ENCODE data around the gene GABPA. TPM values are rescaled to one million over a fixed set of nuclear protein-coding genes. Genes with fewer than 3 reads are reported as not detected.

Gene GABPA
- total and polyA plus RNA-seq, 4 donors = 7.2 to 43.6 (median 12.3) TPM

DNA sequence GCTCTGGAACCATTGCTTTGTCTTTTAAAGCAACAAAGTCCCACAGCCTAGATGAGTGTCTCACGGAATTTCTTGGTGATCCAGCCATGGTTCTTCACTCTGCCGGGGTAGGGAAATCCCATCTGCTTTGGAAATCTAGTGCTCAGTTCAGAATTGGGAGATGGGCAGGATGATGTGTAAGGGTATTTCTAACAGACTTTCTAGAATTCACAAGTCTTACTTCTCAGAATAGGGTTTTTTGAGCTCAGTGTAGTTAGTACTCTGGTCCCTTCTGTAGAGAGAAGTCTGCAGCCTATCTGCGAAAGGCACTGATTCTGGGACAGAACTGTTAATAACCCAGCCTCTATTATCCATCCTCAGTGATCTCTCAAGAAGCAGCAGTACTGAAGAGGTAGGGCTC lies 25.3 kb downstream of the GABPA start:
- no peak overlapping the region for H3K27ac ChIP-seq (ENCODE audit: low read depth in 1 of 2, low read length in 1 of 2)
- no peaks in the 10 kb centered on the region for H3K9me3 ChIP-seq (ENCODE audit: control insufficient read depth in 4 of 4, insufficient read depth in 3 of 4, low read length in 3 of 4)
- ATAC-seq (ENCODE audit: insufficient read depth, low FRiP score) (no peak), DNase-seq (no peak)
- no peak overlapping the region for H3K4me3 ChIP-seq
- WGBS, 2 donors = 95 to 96% methylated on average over 3 of the region's 3 CpGs
- H3K27me3 ChIP-seq (ENCODE audit: control insufficient read depth in 3 of 3, insufficient read depth in 3 of 3, low read length in 2 of 3) = no peaks in the 10 kb centered on the region
- TF ChIP-seq, protein P1, sequence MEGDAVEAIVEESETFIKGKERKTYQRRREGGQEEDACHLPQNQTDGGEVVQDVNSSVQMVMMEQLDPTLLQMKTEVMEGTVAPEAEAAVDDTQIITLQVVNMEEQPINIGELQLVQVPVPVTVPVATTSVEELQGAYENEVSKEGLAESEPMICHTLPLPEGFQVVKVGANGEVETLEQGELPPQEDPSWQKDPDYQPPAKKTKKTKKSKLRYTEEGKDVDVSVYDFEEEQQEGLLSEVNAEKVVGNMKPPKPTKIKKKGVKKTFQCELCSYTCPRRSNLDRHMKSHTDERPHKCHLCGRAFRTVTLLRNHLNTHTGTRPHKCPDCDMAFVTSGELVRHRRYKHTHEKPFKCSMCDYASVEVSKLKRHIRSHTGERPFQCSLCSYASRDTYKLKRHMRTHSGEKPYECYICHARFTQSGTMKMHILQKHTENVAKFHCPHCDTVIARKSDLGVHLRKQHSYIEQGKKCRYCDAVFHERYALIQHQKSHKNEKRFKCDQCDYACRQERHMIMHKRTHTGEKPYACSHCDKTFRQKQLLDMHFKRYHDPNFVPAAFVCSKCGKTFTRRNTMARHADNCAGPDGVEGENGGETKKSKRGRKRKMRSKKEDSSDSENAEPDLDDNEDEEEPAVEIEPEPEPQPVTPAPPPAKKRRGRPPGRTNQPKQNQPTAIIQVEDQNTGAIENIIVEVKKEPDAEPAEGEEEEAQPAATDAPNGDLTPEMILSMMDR (IDR thresholded peaks at IDR 0.05; ENCODE audit: control extremely low read depth, extremely low read depth) = no peak
- H3K36me3 ChIP-seq (ENCODE audit: control insufficient read depth in 4 of 4, insufficient read depth in 4 of 4, low read length in 4 of 4) = peaks cover 8 to 38% (median 26%) of the 10 kb centered on the region in 4 donors
- H3K4me1 ChIP-seq (ENCODE audit: control insufficient read depth in 5 of 5, insufficient read depth in 5 of 5, low read length in 5 of 5) = no peaks in the 10 kb centered on the region
- H3K9ac ChIP-seq (ENCODE audit: insufficient read depth in 1 of 2, low read length in 2 of 2) = no peak overlapping the region

DNA sequence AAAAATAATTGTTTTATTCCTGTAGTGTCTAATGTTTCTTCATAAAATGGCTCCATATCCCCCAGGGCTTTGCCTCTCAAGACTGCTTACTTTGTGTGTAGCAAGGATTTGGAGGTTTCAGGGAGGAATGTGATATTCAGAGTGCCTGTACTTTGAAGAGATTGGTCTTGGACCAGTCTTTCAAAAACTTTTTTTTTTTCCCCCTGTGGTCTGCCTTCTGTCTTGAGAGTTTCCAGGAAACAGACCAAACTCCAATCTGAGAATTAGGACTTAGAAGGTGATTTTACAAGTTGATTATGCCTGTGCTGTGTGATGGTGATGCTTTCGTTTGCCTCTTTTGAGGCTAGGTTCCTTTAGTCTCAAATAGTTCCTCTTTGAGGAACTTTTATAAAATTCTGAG lies 25.9 kb downstream of the GABPA start:
- Histone ChIP-seq H3K9ac (ENCODE audit: insufficient read depth in 1 of 2, low read length in 2 of 2) (no peak overlapping the region), H3K4me3 (no peak overlapping the region), H3K27ac (ENCODE audit: low read depth in 1 of 2, low read length in 1 of 2) (no peak overlapping the region), H3K27me3 (ENCODE audit: control insufficient read depth in 3 of 3, insufficient read depth in 3 of 3, low read length in 2 of 3) (no peaks in the 10 kb centered on the region), H3K9me3 (ENCODE audit: control insufficient read depth in 4 of 4, insufficient read depth in 3 of 4, low read length in 3 of 4) (no peaks in the 10 kb centered on the region), H3K4me1 (ENCODE audit: control insufficient read depth in 5 of 5, insufficient read depth in 5 of 5, low read length in 5 of 5) (no peaks in the 10 kb centered on the region), H3K36me3 (ENCODE audit: control insufficient read depth in 4 of 4, insufficient read depth in 4 of 4, low read length in 4 of 4) (peaks cover 10 to 34% (median 25%) of the 10 kb centered on the region in 4 donors)
- TF ChIP-seq, protein P1 (IDR thresholded peaks at IDR 0.05; ENCODE audit: control extremely low read depth, extremely low read depth) = no peak
- no peak for ATAC-seq (ENCODE audit: insufficient read depth, low FRiP score)
- 94 to 98% methylated on average over 1 of the region's 1 CpG for WGBS, 2 donors
- DNase-seq = no peak

DNA sequence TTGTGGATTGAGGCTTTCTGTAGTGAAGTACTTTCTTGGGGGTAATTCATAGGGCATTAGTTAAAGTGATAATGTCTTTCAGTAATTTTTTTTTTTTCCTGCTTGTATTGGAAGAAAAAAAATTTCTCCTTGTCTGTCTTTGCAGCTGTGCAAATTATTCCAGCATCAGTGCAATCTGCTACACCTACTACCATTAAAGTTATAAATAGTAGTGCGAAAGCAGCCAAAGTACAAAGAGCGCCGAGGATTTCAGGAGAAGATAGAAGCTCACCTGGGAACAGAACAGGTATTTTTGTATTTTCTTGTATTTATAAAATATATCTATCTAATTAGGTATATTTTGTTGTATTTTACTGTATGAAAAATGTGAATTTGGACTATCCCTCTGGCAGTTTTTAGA lies 29.3 kb downstream of the GABPA start:
- Histone ChIP-seq H3K36me3 (ENCODE audit: control insufficient read depth in 4 of 4, insufficient read depth in 4 of 4, low read length in 4 of 4) (peaks cover 13 to 32% (median 23%) of the 10 kb centered on the region in 4 donors), H3K9ac (ENCODE audit: insufficient read depth in 1 of 2, low read length in 2 of 2) (no peak overlapping the region), H3K4me3 (no peak overlapping the region), H3K27me3 (ENCODE audit: control insufficient read depth in 3 of 3, insufficient read depth in 3 of 3, low read length in 2 of 3) (no peaks in the 10 kb centered on the region), H3K27ac (ENCODE audit: low read depth in 1 of 2, low read length in 1 of 2) (no peak overlapping the region), H3K4me1 (ENCODE audit: control insufficient read depth in 5 of 5, insufficient read depth in 5 of 5, low read length in 5 of 5) (no peaks in the 10 kb centered on the region), H3K9me3 (ENCODE audit: control insufficient read depth in 4 of 4, insufficient read depth in 3 of 4, low read length in 3 of 4) (no peaks in the 10 kb centered on the region)
- no peak for ATAC-seq (ENCODE audit: insufficient read depth, low FRiP score)
- WGBS, 2 donors = 98 to 99% methylated on average over 3 of the region's 3 CpGs
- TF ChIP-seq, protein P1 (IDR thresholded peaks at IDR 0.05; ENCODE audit: control extremely low read depth, extremely low read depth) = no peak
- DNase-seq = no peak

DNA sequence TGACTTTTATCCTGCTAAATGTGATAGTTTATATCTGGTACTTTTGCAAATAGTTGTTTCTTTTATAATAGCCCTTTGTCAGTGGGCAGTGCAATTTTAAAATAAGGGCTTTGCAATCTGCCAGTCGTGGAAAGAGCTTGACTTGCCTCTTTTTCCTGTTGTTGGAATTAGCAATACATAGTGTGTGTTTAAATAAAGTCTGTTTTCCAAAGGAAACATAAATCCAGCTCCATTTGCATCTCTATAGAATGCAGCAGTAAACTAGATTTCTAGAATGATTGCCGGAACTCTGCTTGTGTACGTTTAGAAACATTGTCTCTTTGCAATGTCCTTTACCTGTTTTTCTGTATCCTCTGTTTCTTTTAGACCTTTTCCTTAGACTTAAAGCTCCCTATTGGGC lies 33.1 kb downstream of the GABPA start:
- Histone ChIP-seq H3K27me3 (ENCODE audit: control insufficient read depth in 3 of 3, insufficient read depth in 3 of 3, low read length in 2 of 3) (no peaks in the 10 kb centered on the region), H3K9ac (ENCODE audit: insufficient read depth in 1 of 2, low read length in 2 of 2) (no peak overlapping the region), H3K27ac (ENCODE audit: low read depth in 1 of 2, low read length in 1 of 2) (no peak overlapping the region), H3K9me3 (ENCODE audit: control insufficient read depth in 4 of 4, insufficient read depth in 3 of 4, low read length in 3 of 4) (no peaks in the 10 kb centered on the region), H3K4me1 (ENCODE audit: control insufficient read depth in 5 of 5, insufficient read depth in 5 of 5, low read length in 5 of 5) (no peaks in the 10 kb centered on the region), H3K36me3 (ENCODE audit: control insufficient read depth in 4 of 4, insufficient read depth in 4 of 4, low read length in 4 of 4) (peaks cover 0 to 17% (median 8%) of the 10 kb centered on the region in 4 donors), H3K4me3 (no peak overlapping the region)
- TF ChIP-seq, protein P1 (IDR thresholded peaks at IDR 0.05; ENCODE audit: control extremely low read depth, extremely low read depth) = no peak
- ATAC-seq (ENCODE audit: insufficient read depth, low FRiP score) (no peak), DNase-seq (no peak)
- WGBS, 2 donors = 86% methylated on average over 3 of the region's 3 CpGs

Measured in lung (tissue), 12 donors.